Dedifferentiated amniotic fluid mesenchymal stem cell (primary cell): ENCODE results near the gene AREL1.
"Not testable (repeated sequence)": the region's sequence is repeated elsewhere in the genome, so short reads cannot be mapped to it uniquely, and the experiment has no call there.

Source experiments
- DNase-seq: peaks from one replicate; pipeline ENCODE4 v3.0.0-alpha.2; 2016; ENCODE audit errors: extremely low spot score

AREL1 gene, protein sequence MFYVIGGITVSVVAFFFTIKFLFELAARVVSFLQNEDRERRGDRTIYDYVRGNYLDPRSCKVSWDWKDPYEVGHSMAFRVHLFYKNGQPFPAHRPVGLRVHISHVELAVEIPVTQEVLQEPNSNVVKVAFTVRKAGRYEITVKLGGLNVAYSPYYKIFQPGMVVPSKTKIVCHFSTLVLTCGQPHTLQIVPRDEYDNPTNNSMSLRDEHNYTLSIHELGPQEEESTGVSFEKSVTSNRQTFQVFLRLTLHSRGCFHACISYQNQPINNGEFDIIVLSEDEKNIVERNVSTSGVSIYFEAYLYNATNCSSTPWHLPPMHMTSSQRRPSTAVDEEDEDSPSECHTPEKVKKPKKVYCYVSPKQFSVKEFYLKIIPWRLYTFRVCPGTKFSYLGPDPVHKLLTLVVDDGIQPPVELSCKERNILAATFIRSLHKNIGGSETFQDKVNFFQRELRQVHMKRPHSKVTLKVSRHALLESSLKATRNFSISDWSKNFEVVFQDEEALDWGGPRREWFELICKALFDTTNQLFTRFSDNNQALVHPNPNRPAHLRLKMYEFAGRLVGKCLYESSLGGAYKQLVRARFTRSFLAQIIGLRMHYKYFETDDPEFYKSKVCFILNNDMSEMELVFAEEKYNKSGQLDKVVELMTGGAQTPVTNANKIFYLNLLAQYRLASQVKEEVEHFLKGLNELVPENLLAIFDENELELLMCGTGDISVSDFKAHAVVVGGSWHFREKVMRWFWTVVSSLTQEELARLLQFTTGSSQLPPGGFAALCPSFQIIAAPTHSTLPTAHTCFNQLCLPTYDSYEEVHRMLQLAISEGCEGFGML

DNA sequence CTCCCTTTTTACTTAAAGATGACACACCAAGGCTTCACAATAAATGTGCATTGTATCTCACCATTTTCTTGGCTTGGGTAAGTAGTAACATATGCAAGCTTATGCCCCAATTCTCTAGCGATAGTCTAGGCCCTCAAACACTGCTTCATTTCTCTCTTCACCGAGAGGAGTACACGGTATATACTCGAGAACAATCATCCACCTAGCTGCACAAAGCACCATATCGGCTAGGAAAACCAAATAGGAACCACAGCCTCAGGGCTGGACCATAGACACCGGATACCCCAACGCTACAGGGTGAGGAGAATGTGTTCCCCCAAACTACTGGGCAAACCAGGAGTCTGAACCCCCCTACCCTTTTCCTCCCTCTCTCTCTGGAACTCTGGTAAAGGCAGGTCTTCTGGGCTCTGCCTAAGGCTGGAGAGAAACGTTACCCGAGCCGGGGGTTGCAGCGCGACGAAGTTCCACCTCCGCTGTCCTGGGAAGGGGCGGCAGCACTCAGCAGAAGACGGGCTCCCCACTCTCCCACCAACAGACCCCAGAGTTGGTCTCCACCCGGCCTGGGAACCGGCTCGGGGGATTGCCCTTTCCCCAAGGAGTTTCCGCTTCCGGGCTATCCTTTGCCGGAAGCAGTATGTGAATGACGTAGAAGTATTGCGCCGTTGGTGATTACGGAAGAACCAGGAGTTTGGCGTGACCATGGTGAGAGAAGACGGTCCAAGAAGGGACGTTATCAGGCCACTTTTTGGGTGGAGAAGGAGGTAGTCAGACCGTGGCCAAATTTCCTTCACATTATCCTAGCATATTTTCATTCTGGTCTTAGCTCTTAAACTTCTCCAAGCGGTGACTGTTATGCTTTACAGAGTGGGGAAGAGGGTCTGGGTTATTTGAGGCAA, at the start of gene AREL1, which contains the start of gene FCF1:
TSS of gene AREL1 (minus strand) at position 582 of the 896 bp plus-strand sequence. CDS start 27,465 bp downstream, outside the sequence.
TSS of gene FCF1 (plus strand) at position 646 of the 896 bp plus-strand sequence. CDS start at position 700, 54 bp downstream.
- peak; percentile 95 for DNase-seq

DNA sequence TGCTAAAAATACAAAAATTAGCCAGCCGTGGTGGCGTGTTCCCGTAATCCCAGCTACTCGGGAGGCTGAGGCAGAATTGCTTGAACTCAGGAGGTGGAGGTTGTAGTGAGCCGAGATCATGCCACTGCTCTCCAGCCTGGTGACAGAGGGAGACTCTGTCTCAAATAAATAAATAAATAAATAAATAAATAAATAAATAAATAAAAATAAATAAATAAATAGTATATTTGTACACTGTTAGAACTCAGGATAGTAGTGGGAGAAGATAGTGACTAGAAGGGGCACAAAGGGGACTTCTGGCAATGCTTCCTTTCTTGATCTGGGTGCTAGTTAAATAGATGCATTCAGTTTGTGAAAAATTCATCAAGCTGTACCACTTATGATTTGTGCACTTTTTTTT, 45.6 kb upstream of the AREL1 start:
- DNase-seq = not testable (repeated sequence)

DNA sequence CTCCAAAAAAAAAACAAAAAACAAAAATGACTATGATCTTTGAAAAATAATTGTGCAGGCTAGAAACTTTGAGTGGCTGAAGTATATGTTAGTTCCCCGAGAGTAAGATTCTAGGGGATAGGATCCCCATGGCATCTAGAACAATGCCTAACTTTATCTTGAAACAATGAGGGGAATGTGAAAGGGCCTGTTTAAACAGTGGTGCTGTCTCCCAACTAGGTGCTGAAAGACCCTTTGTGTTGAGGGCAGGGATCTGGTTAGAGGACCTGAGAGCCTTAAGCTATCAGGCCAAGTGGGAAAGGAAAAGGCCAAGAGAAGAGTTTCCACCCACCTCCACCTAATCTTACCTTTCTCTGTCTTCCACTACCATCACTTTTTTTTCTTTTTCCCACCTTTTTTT, 43.4 kb upstream of the AREL1 start:
- no peak for DNase-seq

DNA sequence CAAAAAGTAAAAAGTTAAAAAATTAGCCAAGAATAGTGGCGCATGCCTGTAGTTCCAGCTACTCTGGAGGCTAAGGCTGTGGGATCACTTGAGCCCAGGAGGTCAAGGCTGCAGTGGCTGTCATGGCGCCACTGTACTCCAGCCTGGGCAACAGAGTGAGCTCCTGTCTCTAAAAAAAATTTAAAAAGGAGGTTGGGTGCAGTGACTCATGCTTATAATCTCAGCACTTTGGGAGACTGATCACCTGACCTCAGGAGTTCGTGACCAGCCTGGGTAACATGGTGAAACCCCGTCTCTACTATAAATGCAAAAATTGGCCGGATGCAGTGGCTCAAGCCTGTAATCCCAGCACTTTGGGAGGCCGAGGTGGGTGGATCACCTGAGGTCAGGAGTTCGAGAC, 42.0 kb upstream of the AREL1 start:
- DNase-seq = no peak

DNA sequence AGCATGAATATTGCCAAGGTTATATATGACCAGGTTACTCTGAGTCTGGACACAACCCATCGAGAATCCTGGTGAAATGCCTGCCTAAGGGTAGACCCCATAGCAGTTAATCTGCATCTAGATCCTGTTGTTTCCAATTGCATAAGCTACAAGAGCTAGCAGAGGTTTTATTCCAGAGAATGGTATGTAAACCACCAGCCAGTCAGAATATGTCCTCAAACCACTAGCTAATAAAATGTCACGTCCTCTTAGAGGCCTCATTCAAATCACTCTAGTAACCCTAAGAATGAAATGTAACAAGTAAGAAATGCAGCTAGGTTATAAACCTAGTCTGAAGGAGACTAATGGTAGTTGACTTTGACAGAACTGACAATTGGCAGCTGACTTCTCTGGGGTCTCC, 41.3 kb upstream of the AREL1 start:
- no peak for DNase-seq

DNA sequence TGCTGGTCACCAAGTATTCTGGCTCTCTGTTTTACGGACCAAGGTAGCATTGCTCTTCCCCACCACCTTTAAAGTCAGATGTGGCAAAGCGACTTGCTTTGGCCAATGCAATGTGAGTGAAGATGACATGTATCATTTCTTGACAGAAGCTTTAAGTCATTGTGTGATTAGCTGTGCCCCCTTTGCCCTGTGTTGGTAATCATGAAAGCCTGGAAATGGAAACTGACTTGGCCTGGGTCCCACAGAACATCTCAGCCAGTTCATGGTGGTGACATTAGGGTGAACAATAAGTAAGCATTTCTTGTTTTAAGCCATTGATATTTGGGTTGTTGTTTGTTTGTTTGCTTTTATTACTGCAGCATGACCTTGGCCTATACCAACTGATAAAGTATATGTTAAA, 34.4 kb upstream of the AREL1 start:
- DNase-seq = no peak

DNA sequence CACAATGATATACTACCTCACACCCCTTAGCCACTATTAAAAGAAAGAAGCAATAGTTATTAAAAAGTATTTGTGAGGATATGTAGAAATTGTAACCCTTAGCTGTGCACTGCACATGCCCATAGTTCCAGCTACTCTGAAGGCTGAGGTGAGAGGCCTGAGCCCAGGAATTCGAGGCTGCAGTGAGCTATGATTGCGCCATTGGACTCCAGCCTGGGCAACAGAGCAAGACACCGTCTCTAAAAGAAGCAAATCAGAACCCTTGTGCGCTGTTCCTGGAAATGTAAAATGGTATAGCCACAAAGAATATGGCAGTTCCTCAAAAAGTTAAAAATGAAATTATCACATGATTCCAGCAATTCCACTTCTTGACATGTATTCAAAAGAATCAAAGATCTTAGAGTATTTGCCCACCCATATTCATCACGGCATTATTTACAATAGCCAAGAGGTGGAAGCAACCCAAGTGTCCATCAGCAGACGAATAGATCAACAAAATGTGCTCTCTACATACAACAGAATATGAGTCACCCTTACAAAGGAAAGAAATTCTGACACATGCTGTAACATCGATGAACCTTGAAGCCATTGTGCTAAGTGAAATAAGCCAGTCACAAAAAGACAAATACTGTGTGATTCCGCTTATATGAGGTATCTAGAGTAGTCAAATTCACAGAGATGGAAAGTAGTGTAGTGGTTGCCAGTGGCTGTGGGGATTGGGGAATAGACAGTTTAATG, 26.6 kb upstream of the AREL1 start:
- no peak for DNase-seq

DNA sequence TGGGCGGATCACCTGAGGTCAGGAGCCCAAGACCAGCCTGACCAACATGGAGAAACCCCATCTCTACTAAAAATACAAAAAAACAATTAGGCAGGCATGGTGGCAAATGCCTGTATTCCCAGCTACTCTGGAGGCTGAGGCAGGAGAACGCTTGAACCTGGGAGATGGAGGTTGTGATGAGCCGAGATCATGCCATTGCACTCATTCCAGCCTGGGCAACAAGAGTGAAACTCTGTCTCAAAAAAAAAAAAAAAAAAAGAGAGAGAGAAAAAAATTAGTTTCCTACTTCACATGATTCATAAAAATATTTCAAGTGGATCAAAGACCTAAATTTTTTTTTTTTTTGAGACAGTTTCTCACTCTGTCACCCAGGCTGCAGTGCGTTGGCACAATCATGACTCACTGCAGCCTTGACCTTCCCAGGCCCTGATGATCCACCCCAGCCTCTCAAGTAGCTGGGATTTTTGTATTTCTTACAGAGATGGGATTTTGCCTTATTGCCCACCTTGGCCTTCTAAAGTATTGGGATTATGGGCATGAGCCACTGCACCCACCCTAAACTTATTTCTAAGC, 25.0 kb upstream of the AREL1 start:
- DNase-seq = no peak

DNA sequence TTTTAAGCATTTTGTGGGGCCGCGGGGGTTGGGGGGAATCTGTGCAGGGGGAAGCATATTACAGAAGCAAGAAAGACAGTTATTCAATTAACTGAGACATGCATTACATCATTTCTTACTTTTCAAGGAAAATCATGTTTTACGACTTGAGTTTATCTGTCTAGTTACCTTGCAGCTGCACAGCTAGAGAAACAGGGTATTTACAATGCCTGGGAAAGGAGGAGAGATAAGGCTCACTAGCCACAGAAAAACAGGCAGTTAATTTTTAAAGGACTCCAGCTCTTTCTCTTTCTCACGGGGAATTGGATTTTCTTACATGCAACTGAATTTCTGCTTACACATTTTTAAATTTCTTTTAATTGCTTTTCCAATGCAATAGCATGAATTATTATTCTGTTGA, 22.2 kb upstream of the AREL1 start:
- no peak for DNase-seq

DNA sequence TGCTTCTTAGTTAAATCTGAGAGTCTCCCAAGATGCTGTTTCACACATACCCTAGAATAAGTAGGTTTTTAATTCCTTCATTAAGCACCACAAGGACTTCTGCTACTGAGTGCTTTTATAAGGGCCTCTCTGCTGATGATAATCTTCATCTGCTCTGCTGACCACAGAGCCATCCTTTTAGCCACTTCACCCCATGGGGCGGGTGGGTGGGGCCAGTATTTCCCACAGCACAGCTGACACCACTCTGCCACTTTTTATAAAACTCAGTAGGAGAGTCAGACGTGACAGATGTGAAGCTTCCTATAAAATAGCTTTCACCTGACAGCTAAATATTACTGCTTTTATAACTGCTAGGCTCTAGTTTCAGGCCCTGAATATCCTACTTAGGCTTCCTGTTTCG, 20.3 kb upstream of the AREL1 start:
- no peak for DNase-seq

DNA sequence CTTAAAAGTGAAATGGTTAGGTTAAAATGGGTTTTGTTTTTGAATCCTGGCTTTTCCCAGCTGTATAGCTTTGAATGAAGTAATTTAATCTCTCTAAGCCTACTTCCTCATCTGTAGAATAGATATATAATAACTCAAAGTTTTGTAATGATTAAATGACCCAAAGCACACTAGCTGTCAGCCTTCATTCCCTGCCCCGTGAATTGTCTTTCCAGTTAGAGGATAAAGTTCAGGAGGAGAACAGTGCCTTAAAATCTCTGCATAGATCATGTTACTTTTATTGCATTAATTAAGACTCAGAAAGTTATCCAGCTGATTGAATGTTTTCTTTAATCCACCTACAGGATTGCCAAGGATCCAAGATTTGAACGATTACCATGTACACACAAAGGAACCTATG, 19.5 kb upstream of the AREL1 start:
- no peak for DNase-seq

DNA sequence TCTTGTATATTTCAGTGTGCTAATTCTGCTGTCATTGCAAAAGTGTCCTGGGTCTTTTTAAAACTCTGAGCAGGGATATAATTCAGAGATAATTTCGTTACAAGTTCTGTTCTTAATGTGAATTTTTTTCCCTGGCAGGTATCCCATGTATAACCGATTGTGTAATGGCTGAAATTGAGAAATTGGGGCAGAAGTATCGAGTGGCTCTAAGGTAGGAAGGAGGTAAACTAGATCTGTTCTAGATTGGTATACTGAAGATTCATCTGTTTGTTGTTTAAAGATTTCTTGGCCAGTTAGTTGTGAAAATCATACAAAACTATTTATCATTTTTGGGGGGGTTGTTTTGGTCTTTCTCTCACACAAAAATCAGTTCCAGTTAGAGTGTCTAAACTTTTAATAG, 10.3 kb upstream of the AREL1 start:
- no peak for DNase-seq

DNA sequence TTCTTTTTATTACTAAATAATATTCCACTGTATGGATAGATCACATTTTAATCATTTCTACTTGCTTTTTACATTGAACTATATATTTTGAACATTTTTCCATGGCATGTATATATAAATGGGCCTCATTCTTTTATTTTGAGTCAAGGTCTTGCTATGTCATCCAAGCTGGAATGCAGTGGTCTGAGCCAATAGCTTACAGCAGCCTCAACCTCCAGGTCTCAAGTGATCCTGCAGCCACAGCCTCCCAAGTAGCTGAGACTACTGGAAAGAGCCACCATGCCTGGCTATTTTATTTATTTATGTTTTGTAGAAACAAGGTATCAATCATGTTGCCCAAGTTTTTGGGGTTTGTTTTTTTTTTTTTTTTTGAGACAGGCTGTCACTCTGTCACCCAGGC, 7.6 kb upstream of the AREL1 start:
- DNase-seq = no peak

DNA sequence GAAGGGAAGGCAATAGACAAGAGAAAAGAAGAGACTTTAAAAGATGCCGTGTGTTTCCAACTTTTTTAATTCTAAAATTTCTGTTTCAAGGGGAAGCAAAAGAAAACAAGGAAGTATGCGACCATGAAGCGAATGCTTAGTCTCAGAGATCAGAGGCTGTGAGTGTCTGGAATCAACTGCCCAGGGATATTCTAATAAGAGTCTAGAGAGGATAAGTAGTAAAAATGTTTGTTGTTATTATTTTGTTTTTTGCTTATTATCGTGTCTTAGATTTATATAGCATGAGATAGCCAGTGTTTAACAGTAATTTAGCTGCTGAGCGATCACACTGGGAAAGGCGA, 485 bp upstream of the AREL1 start:
- no peak for DNase-seq

DNA sequence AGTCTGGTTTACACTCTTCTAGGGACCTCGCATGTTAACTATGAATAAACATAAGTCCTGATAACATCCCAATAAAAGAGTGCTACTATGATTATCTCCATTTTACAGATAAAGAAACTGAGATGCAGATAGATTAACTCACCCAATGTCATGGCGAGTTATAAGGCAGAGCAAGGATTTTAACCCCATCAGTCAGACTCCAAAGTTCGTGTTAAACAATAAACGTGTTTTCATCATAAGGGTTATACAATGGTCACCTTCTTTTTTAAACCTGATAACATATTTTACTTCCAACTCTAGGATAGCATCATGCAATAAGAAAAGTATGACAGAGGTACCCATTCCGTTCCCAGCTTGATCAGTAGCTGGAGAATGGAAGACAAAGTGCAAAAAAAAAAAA, 1.2 kb downstream of the AREL1 start:
- no peak for DNase-seq

DNA sequence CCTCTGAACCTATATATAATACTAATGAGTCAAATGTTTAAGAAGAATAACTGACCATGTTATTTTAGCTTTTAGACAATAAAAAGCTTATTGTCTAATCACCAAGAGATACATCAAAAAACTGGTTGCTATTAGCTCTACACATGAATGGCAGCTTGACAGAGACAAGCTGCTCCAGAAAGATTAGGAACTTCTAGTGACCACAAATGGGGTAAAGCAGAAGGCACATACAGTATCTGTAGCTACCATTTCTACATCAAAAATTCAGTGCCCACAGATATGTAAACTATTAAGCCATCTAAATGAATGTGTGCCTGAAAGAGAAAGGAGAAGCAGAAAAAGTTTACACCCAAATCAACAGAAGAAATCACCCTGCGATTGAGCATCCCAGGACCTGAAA, 2.4 kb downstream of the AREL1 start:
- no peak for DNase-seq

DNA sequence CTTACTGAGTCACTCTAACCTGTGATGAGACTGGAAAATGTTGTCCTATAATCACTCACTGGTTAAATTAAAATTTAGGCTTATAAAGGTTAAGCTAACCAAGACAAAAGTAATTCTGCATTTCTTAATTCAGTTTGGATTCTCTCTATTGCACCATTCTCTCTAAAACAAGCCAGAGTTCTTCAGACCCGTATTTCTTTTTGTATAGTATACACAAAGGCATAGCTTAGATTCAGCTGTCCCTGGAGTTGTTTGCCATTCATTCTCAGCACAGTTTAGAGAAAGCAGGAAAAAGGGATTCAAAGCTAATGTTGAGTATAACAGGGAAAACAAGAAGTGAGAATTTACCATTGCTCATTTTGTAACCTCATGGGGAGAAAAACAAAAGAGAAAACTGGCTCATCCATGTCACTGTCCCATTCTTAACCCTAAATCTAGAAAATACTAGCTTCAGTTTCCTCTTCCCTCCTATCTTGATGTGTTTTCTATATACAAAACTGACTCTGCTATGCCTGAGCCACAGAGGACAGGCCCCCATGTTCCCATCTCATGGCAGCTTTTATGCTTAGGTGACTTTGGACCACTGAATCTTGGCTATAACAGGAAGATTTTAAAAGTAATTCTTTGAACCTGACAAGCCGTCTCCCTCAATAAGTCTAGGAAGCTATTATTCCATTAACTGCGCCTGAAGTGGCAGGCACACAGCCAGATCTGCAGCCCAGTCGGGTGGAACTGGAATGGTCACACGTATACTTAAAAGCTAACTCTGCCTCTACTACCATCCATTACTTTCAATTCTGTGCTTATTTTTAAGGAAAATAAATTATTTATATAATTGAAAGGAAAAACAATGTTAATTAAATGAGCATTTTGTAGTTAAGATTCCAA, 7.0 kb downstream of the AREL1 start:
- no peak for DNase-seq

DNA sequence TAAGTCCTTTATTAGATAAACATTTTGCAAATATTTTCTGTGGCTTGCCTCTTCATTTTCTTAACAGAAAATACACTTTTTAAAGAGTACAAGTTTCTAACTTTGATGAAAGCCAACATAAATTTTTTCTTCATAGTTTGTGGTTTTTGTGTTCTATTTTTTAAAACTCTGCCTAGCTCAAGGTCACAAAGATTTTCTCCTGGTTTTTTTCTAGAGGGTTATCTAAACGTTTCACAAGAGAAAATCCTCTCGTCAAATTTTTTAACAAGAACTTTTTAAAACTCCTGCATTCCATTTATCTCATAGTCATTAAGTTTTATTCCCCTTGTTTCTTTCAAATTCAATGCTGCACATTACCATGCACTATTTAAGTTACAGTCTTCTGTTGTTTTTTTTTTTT, 8.2 kb downstream of the AREL1 start:
- no peak for DNase-seq

DNA sequence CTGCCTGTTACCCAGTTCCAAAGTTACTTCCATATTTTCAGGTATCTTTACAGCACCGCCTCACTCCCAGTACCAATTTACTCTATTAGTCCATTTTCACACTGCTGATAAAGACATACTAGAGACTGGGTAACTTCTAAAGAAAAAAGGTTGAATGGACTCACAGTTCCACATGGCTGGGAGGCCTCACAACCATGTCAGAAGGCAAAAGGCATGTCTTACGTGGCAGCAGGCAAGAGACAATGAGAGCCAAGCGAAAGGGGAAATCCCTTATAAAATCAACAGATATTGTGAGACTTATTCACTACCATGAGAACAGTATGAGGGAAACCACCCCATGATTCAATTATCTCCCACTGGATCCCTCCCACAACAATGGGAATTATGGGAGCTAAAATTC, 9.8 kb downstream of the AREL1 start:
- DNase-seq = no peak

DNA sequence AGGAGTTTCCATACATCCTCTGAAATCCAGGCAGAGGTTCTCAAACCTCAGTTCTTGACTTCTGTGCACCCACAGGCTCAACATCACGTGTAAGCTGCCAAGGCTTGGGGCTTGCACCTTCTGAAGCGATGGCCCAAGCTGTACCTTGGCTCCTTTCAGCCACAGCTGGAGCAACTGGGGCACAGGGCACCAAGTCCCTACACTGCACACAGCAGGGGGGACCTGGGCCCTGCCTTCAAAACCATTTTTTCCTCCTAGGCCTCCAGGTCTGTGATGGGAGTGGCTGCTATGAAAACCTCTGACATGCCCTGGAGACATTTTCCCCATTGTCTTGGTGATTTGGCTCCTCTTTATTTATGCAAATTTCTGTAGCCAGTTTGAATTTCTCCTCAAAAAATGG, 10.6 kb downstream of the AREL1 start:
- no peak for DNase-seq
